ENCODE results near the gene STIMATE.

The STIMATE gene

DNA sequence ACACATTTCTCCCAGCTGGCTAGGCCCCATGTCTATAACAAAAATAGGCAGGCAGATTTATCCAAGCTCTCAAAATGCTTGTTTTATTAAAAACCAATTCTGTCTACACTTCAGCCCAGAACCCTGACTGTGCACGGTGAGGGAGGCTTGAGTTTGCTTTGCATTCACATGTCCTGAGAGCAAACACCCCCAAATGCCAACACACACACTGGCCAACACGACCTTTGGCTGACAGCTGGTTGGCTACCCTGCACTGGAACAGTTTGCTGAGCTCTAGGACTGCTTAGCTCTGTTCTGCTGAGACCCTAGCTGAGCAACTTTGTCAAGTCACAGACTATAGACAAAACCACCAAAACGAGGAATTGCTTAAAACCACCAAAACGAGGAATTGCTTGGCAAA lies 3.6 kb downstream of the STIMATE start:
- DNase-seq (ENCODE audit: low spot score) = no peak

DNA sequence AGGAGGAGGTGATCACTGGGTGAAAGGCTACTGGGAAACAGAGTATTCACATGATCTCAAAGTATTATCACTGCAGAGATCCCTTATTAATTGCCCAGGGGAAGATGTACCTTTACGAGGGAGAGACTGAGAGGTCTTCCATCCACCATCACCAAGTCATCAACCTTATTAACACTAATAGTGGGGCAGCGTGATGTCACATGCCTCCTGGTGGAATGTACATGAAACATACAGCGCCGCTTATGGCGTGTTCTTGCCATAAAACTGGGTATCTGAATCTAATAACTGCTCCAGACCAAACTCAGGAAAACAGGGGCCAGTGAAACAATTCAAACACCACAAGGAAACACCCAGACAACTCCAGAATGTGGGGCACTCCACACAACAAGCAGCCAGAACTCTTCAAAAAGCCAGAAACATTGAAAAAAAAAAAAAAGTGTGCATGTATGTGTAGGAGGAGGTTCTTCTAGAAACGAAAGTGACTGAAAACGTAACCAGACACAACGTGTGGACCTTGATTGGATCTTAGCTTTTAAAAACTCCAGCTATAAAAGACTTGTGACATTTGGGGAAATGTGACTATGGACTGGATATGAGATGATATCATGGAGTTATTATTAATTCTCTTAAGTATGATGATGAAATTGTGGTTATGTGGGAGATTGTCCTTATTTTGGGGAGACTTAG lies 4.6 kb downstream of the STIMATE start:
- DNase-seq (ENCODE audit: low spot score) = no peak

DNA sequence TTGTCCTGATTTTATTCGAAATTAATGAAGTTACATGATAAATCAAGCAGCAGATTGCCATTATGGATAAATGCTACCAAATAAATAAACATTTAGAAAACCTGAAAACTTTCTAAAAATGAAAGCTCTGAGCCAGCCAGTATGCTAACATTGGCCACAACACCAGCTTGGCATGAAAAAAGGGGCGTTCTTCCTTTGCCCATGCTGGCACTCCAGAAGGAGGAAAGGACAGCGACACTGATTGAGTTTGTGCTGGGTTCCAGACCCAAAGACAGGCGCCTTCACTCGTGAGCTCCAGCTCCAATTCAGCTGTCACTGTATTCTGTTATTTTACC lies 5.1 kb downstream of the STIMATE start:
- no peak for DNase-seq (ENCODE audit: low spot score)

DNA sequence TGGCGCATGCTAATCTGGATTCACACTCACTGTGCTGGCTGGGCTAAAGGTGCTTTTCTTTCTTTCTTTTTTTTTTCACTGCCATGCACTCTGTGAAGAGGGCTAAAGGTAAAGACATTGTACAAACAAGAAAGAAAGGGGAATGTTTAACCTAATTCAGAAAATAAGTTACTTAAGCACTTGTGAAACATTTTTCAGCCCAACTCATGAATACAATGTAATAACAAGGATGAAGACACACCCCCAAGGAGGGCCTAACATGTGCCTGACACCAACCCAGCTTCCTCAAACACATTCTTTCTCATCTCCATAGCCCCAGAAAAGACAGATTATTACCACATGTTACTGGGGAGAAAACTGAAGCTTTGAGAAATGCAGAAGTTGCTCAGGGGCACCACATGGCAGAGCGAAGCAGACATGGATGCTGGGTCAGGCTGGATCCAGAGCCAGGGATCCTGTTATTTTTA lies 5.7 kb downstream of the STIMATE start:
- no peak for DNase-seq (ENCODE audit: low spot score)

DNA sequence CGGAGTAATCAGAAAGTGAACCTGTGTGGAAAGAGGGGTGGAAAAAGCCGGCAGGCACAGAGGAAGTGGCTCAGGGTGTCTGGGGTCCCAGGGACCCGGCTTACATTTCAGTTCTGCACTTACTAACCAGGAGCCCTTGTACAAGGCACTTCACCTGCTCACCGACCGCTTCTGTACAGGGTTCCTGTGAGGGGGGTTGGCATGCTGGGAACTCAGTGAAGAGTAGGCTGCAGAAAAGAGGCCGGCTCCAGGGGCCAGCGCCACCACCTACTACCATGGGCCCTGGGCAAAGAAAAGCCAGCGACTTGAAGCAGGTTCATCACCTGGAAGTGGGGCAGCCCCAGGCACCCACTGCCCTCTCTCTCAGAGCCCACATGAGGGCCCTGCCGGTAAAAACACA lies 6.2 kb downstream of the STIMATE start:
- no peak for DNase-seq (ENCODE audit: low spot score)

DNA sequence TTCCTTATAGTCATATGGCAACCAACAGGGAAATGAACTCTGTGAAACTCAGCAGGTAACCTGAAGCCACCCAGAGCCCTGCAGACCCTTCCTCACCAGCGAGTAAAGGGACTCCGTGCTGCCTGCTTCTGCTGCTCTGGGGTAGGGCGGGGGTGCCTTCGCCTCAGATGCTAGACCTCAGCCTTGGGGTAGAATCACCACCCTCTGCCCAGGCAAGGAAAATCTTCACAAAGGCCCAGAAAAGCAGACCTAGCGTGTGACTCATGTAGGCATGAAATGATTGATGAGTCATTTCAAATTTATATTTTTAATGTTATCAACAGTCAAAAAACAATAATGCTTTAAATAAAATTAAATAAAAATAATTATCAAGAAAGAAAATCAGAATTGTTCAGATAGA lies 6.6 kb downstream of the STIMATE start:
- DNase-seq (ENCODE audit: low spot score) = peak; percentile 14

DNA sequence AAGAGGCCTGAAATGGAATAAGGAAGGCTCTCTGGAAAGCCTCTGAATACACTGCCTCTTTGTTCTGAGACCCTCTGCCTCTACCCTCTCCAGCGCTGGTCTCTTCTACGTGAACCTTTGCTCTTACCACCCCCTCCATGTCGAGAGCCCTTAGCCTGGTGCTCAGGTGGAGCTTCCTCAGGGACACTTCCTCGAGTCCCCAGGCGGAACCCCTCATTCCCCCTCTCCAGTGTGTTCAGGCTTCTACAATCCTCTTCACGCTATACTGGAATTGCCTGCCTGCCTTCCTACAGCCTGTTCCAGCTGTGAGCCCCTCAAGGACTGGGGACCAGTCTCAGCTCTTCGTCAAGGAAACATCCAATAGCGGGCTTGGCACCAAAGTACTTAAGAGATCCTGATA lies 7.4 kb downstream of the STIMATE start:
- DNase-seq (ENCODE audit: low spot score) = no peak

DNA sequence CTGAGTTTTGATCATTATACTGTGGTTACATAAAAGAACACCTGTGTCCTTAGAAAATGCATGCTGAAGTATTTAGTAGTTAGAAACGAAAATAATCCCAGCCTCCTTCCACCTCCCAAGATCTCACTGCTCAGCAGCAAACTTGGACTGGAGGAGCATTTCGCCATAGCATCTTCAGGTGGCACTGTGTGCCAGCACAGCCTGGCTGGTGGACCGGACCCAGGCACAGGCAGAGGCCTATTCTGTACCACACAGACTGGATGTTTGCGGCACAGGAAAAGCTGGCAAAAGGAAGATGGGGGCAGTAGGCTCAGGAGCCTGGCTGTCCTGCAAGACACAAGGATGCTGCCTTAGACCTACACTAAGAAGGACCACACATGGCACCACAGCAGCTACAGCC lies 10.2 kb downstream of the STIMATE start:
- DNase-seq (ENCODE audit: low spot score) = no peak

DNA sequence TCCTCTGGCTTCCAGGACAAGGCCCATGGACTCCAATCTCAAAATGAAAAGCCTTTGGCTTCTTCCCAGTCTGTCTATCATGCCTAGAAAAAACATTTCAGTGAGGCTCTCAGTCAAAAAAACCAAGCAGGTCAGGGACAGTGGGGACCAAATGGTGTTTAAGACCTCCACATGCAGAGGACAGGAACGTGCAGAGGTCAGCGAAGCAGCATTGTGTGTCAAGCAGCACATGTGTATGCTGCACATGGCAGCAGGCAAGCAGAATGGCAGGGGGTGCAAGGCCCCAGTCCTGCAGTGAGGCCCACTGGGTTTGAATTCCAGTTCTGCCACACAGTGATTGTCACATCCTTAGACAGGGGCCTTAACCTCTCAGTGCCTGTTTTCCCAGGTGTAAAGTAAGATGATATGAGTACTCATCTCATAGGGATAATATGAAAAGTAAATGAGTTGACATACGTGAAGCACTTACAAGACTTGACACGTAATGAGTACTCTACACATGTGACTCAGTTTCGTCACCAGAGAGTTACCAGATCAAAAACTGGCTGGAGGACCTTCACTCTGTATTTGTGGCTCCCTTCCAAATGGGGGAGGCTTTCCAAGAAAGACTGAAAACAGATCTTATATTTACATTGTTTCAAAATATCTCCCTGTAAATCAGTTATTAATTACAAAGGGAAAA lies 11.2 kb downstream of the STIMATE start:
- DNase-seq (ENCODE audit: low spot score) = no peak

DNA sequence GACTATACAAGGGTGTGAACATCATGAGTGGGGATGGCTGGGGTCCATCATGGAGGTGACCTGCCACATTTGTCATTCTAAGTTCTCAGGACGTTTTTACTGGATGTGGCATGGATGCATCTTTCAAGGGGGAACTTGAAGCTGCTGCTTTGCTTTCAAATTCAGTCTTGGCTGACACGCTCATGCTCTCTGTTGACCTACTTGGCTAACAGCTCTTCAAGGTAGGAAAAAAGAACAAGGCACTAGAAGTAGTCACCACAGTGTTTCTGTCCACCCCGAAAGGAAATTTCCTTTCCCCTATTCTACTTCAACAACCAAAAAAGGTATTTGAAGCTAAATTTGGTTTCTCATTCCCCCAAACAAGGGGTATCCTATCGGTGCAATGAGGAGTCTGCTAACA lies 15.0 kb downstream of the STIMATE start:
- DNase-seq (ENCODE audit: low spot score) = no peak

DNA sequence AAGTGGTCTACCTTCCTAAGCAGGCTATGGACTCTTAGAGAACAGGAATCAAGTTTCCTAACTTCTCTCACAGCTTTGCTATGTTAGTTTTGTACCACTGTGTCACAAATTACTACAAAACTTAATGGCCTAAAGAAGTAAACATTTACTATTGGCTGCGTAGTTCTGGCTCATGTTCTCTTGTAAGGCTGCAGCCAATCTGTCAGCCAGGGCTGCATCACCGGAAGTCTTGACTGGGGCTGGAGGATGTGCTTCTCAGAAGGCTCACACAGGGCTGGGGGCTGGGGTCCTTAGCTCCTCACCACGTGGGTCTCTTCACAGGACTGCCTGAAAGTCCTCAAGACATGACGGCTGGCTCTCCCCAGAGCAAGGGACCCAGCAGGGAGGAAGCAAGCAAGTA lies 15.5 kb downstream of the STIMATE start:
- no peak for DNase-seq (ENCODE audit: low spot score)

DNA sequence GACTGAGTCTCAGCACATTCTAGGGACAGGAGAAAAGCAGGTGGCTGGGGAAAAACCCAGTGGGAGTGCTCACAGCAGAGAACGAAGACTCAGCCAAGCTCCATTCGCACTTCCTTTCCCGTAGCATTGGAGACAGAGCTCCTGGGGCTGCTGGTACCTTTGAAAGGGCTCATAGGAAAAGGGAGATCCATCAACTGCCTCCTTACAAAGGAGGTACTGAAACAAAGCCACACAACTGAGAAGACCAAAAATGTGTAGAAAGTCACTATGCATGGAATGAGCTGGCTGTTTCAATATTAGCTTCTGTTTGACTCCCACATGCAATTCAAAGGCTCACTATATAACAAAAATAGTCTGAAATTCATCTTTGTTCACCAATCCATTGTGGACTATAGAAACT lies 16.9 kb downstream of the STIMATE start:
- no peak for DNase-seq (ENCODE audit: low spot score)

DNA sequence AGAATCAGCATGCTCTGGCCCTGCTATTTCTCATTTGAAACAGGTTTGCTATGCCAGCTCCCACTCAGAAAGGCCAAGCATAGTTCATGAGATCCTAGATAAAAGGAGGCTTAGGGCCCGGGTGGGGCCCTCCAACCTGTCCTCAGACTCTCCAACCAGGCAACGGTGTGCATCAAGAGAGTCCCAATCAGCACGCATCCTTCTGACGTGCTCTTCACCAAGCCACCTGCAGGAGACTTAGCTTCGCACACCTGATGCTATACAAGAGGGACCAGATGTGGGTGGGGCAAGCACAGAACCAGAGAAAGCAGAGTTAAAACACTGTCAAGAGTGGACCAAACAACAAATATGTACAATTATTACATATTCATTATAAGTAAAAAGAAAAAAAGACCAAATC lies 17.3 kb downstream of the STIMATE start:
- DNase-seq (ENCODE audit: low spot score) = no peak

DNA sequence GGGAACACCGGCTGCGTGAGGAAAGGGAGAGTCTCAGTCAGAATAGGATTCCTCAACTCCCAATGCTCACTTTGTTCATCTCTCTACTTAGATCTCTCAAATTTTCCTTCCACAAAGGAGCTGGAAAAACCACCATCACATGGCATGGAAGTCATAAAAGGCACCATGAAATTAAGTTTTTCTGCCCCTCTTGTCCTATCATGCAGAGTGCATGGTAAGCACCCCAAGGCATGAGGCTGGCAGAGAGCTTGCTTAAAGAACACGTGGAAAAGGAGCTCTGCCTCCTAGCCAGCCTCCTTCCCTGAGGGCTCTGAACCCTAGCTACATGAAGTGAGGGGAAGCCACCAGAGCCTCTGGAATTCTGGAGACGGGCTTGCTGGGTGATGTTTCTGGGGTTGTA lies 17.8 kb downstream of the STIMATE start:
- no peak for DNase-seq (ENCODE audit: low spot score)

DNA sequence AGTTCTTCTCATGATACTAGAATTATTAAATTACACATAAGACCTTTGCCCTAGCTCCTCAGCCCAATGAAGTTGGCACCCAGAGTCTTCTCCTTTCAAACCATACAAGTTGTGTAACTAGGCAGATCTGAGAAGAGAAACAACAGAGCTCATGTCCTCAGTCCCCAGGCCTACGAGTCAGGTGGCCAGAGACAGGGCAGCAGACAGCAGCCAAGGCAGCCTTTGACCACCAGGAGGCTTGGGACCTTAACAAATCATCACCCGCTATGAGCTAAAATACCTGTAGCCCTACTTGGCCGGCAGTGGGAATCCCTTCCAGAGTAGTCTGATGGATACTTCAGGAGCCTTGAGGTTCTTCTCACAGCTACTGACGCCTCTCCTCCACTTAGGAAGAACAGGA lies 18.3 kb downstream of the STIMATE start:
- DNase-seq (ENCODE audit: low spot score) = no peak

DNA sequence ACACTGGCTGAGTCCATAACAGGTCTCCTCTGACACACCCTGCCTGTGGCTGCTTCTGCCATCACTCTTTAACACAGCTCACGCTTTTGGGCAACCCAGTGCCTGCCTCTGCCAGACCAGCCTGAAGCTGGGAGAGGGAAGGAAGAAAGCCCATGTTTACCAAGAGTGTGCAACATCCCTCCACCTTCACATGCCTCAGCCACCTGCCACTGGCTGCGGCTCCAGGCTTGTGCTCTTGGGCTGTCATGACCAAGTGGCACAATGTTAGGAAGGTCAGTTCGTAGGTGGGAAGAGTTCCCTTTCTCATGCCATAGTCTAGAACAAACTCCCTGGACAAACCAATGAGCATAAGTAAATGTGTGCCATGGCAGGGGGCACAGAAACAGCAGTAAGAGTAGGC lies 20.3 kb downstream of the STIMATE start:
- DNase-seq (ENCODE audit: low spot score) = no peak

DNA sequence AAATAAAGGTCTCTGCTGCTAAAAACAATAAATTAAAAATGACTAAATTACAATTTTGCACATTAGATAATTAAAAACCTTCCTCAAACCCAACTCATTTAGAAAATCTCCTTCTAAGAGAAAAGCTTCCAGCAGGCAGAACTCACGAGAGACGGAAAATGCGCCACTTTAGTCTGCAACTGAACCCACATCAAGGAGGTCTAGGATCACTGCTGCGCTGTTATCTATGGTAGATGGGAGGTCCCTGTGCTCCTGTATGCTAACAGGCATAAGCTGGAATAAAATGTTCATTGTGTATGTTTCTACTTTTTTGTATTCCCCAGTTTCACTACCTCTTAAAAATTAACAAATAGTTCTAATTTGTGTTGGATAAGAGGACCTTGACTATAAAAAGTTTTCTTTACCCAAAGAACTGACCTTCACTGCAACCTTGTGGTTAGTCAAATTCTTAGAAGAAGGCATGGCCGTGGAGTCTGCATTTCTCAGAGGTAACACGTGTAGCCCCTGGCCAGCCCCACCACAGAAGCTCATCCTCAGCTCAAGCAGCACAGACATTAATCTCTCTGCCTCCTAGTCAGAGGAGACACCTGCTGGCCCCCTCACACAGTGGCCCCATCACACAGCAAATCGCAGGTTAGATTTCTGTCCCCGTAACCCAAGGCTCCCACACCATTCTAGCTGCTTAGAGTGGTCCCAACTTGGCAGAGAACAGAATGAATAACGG lies 22.3 kb downstream of the STIMATE start:
- DNase-seq (ENCODE audit: low spot score) = no peak

DNA sequence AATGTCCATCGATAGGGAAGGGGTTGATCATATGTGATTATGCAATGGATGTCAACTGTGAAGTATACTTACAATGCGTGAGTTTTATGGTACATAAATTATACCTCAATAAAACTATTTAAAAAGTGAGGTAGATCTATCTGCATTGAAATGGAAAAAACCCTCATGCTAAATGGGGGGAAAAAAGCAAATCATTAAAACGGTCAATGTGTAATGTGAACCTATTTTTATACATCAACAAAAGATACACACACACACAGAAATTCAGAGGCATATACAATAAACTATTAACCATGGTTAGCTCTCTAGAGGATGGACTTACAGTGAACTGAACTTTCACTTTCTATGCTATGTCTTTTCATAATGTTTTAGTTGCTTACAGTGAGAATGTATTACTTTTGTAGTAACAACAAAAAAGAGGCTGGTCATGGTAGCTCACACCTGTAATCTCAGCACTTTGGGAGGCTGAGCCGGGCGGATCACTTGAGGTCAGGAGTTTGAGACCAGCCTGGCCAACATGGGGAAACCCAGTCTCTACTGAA lies 23.1 kb downstream of the STIMATE start:
- DNase-seq (ENCODE audit: low spot score) = no peak

DNA sequence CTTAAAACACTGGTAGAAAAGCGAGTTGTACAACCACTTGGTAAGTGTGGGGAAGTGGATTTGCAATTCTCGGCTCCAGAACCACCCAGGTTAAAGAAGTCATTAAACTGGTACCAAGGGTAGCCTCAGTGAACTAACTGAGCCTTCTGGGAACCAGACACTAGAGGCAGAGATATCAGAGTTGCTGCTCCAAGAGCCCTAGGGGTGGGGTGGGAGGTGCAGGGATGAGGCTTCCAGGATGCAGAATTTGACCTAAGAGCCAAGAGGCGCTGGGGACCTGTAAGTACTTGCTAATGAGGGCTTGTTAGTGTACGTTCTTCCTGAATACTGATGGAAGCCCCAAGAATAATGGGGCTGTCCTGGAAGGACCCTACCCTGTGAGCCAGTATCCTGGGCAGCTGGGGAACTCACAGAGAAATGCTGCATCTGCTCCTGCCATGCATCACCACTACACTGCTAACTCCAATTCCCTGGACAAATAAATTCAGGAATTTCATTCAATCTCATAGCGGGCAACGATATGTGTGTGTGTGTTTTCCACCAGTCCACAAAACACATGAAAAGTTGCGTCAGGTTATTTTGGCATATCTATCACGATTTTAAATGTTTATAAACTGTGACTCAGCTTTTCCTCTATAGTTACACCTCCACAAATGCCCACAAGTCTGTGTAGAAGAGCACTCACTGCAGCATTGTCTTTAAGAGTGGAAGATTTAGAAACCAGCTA lies 23.8 kb downstream of the STIMATE start:
- DNase-seq (ENCODE audit: low spot score) = no peak

DNA sequence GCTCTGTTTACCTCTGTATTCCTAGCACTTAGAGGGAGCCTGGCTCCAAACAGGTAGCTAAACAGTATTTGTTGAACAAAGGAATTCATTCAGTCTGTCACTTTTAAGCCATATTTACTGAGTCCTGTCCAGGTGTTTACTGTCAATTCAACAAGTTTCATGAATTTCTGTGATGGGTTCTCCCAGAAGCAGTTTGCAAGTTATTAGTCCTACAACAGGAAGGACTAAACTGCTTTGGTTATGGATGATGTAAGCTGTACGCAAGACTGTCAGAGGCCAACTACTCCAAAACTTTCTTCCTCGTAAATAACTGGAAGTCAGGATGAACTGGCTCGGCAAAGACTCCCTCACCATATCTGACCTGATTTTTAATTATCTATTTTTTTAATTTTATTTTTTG lies 25.1 kb downstream of the STIMATE start:
- no peak for DNase-seq (ENCODE audit: low spot score)

DNA sequence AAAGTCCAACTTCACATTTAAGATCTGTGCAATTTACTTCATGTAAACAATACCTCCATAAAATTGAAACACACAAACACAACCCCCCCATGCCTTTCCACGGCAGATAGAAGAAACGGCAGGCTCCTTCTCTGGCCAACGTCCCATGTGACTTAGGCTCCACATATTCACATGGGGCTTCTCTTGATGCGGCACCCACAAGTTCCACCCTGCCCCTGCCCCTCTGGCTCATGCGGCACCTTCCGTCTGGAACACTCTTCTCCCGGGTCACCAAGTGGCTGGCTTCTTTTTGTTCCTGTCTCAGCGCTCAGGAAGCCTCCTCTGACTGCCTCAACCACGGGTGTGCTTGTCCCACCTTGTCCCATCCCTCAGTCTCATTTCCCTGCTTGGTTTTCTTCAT lies 25.6 kb downstream of the STIMATE start:
- no peak for DNase-seq (ENCODE audit: low spot score)

DNA sequence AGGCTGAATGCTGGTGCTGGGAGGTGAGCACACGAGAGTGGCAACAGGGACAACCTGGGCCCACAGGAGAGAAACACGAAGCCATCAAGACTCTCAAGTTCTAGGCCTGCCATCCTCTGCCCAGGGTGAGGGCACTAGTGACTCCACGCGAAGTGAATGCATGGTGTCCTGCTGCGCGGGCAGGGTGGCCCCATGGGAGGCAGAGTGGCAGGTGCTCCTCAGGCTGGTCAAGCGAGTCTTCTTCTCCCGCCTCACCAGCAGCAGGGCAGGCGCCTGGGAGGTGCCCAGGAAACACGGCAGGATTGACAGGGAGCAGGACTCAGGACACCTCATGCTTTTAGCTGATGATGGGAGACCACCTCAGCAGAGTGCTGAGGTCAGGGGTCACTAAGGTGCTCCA lies 26.9 kb downstream of the STIMATE start:
- no peak for DNase-seq (ENCODE audit: low spot score)

DNA sequence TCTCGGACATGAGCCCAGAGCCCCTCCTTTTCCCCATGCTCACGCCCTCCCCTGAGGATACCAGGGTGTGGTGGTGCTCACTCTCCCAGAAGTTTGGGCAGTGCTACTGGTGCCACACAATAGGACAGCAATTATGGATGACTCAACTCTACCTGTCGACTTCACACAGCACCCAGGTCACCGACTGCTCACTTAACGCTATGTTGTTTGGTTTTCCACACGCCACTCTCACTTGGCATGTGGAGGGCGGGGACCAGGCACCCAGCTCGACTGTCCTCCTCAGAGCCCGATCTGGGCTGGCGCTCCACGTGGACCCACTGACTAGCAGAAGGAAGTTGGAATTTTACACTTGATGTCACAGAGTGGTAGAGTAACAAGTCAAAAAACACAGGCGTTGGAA lies 30.9 kb downstream of the STIMATE start:
- no peak for DNase-seq (ENCODE audit: low spot score)
